Measurements from ENCODE around the gene EFCAB11.

Gene EFCAB11

DNA sequence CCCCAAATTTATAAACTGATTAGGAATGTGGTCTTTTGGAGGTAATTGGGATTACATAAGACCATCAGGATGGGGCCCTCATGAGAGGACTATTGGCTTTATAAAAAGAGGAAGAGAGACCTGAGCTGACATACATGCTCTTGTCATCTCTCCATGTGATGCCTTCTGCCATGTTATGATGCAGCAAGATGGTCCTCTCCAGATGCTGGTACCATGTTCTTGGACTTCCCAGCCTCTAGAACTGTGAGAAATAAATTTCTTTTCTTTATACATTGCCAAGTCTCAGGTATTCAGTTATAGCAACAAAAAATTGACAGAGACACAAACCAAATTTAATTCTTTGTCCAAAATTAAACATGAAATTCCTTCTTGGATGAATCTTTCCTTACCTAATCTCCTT, 92.9 kb downstream of the EFCAB11 start:
- no peak for DNase-seq

DNA sequence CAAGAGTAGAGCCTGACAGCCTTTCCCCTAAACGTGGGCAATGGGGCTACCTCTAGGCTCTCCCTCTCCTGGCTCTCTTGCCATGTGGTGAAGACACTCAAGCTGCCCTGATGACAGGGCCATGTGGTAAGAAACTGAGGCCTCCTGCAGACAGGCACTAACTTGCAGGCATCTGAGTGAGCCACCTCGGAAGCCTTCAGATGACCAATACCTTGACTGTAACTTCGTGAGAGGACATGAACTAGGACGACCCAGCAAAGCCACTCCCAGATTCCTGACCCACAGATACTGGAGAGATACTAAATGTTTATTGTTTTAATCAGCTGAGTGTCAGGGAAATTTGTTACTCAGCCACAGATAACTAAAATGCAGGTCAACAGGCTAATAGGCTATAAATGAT, 96.4 kb downstream of the EFCAB11 start:
- DNase-seq = no peak

DNA sequence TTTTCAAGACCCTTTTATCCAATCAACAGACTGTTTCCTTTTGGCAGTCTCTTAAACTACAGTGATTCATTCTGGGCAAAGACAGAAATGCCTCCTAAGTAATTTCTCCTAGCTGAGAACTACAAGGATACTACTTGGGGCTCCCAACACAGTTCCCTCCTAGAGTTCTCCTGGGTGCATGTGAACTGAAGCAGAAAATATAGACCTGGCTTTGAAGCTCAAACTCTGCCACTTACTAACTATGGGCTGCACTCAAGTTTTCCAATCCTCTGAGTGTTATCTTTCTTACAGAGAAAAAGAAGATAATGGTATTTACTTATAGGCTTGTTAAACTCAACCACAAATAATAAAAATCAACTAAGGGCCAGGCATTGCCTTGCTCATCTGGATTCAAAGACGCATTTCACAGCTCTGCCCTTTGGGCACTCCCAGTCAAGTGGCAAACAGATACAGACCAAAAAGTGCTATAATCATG, 97.6 kb downstream of the EFCAB11 start:
- DNase-seq = no peak

- no peak for DNase-seq
These were observed 98.4 kb downstream of the EFCAB11 start for GRCh38 chr14:89855961-89856656.

GRCh38 chr14:89853936-89854693, 100.4 kb downstream of the EFCAB11 start:
- no peak for DNase-seq

DNA sequence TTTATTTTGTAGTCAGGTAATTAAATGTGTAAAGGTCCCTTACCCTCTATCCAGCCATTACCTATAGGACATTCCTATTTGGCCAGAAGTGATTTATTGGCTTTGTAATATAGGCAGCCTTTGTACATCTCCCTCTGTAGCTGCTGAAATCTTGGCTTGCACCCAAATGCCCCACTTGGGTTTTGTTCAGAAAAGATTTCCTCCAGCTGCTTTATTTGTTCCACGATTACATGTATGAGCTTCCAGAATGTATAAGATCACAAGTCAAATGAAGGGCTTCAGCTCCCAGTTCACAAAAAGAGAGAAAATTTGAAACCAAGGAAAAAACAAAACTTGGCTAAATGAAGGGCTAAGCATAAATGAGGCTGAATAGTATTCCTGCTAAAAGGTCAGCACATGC, 103.4 kb downstream of the EFCAB11 start:
- DNase-seq = no peak

GRCh38 chr14:89849931-89850330, 104.6 kb downstream of the EFCAB11 start:
- DNase-seq = no peak

DNA sequence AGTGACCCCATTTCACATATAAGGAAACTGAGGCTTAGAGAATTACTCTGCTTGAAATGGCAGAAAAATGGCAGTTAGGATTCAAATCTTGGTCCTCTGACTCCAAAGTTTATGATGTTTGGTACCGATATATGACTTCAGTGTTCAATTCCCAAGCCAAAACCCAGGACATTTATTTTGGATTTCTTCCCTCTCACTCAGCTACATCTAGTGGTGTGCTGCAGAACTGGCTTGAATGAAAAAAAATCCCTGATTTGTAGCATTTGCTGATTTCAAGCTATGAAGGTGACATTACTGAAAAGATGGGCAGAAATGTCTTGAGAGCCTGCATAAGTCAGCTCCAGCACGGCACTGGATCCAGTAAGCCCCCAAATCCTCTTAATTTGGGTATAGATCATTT, 106.4 kb downstream of the EFCAB11 start:
- no peak for DNase-seq

- DNase-seq = no peak
These were observed 109.2 kb downstream of the EFCAB11 start for GRCh38 chr14:89845346-89845745.

DNA sequence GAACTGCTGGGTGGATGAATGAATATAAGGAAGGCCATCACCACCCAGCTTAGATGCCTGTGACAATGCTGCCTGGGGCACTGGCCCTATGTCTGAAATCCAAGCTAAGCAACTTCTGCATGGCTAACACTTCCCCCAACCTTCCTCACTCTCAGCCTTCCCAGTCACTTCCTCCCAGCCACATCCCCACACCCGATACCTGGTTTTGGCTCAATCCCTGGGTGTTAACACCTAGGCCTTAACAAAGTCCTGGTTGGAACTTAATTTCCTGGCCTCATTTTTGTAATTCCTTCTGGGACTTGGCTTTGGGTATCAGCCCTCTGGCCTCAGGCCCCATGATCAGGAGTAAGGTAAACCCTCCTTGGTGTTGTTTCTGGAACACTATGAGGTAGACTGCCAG, 110.0 kb downstream of the EFCAB11 start:
- DNase-seq = no peak

DNA sequence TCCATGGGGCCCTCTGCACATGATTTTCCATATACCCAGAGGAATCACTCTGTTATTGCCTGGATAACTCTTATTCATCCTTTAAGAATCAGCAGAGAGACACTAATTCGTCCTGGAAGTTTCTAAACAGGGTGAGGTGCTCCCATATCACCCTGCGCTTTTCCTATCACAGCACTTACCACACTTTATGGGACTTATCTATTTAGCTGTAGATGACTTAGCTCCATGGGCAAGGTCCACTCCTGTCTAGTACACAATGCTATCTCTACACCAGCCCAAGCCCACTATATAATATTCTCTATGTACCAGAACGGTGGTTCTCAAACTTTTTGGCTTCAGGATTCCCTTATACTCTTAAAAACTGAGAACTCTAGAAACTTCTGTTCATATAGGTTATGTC, 111.7 kb downstream of the EFCAB11 start:
- no peak for DNase-seq

GRCh38 chr14:89841851-89842250, 112.7 kb downstream of the EFCAB11 start:
- no peak for DNase-seq

DNA sequence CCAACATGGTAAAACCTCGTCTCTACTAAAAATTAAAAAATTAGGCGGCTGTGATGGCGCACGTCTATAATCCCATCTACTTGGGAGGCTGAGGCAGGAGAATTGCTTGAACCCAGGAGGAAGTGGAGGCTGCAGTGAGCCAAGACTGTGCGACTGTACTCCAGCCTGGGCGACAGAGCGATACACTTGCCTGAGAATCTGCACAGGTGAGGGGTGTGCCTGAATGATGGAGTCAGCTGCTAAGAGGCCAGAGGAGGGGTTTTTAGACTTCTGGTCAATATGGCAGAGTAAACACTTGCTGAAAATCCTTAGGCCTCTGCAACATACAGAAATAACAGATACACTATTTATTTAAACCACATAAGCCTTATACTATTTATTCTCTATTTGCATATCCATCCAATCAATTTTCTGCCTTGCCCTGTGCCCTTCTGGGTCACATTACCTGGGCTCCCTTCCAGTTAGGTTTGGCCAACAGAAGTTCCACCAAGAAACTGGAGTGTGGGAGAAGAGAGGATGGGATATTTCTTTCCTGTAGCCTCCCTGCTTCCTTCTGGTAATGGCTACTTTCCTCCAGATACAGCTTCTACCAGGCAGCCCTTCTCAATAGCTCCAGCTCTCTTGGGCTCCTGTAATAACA, 117.6 kb downstream of the EFCAB11 start:
- no peak for DNase-seq

GRCh38 chr14:89833661-89834060, 120.9 kb downstream of the EFCAB11 start:
- no peak for DNase-seq

GRCh38 chr14:89833120-89833532, 121.4 kb downstream of the EFCAB11 start:
- DNase-seq = no peak

- no peak for DNase-seq
These were observed 125.9 kb downstream of the EFCAB11 start for GRCh38 chr14:89828471-89829165.

DNA sequence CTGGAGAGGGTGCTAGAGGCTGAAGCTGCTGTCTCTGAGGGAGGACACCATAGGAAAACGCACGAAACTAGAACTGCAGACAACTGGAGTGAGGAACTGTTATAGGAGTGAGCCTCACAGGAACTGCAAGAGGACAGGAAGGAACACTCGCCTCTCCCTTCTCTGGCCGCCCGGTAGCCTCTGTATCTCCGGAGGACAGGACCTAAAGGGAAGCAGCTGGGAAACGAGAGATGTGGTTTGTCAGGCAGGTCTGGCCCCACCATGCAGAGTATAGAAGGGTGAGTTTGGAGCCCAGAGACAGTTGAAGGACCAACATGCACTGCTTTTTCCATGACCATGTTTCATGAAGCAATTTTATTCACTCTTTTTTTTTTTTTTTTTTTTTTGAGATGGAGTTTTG, 127.3 kb downstream of the EFCAB11 start:
- no peak for DNase-seq

DNA sequence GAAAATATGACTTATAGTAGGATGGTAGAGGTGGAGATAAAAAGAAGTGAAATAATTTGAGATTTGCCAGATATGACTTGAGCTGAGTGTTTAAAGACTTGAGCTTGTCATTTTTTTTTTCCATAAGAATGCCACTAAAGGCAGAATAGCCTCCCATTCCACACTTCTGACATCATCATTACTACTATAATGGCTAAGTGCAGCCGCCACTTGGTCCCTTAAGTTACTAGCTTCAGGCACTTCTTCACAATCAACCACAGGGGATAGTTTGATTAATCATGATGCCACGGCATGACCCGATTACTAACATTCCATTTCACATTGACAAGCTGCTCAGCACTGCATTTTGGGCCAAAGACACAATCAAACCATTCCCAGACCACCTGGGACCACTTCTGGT, 127.9 kb downstream of the EFCAB11 start:
- DNase-seq = peak; percentile 7

DNA sequence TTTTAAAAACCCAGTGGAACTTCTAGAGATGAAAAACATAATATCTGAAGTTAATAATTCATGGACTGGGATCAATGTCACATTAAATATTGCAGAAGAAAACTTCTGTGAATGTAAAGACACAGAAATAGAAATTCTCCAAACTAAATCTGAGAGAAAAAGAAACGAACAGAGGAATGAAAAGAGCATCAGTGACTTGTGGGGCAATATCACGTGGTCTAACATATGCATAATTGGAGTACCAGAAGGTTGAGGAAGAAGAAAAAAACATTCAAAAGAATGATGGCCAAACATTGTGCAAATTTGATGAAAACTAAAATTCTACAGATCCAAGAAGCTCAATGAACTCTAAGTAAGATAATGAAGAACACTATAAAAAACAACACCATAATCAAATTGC, 130.8 kb downstream of the EFCAB11 start:
- no peak for DNase-seq

GRCh38 chr14:89814126-89814525, 140.4 kb downstream of the EFCAB11 start:
- DNase-seq = no peak

- no peak for DNase-seq
These were observed 140.9 kb downstream of the EFCAB11 start for GRCh38 chr14:89813617-89814031.

- no peak for DNase-seq
These were observed 142.5 kb downstream of the EFCAB11 start for GRCh38 chr14:89811954-89812575.

- DNase-seq = no peak
These were observed 144.4 kb downstream of the EFCAB11 start for GRCh38 chr14:89810101-89810500.

Data from T1000 (cell line).